Measurements from ENCODE around the gene ASTN2.

Gene ASTN2

DNA sequence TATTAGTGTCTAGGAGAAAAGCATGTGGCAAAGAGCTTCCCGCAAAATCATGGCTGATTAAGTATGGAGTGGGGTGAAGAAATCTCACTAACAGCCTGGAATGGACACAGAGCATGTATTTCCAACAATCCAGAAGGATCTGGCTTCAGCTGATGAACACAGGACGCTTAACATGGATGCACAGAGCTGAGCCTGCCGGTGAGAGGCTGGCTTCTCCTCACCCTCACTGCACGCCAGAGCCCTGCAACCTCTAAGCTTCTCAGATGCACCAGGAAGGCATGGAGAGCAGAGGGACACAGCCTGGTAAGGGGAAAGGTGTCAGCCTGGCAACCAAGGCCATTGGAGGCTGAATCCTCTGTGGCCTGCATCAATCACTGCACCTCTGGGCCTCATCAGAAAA is 429.3 kb downstream of the ASTN2 start:
- TF ChIP-seq GATA2 (IDR thresholded peaks at IDR 0.05; ENCODE audit: low read depth, low read length) (no peak), GATA3 (IDR thresholded peaks at IDR 0.05; ENCODE audit: low read depth, low read length) (no peak)

DNA sequence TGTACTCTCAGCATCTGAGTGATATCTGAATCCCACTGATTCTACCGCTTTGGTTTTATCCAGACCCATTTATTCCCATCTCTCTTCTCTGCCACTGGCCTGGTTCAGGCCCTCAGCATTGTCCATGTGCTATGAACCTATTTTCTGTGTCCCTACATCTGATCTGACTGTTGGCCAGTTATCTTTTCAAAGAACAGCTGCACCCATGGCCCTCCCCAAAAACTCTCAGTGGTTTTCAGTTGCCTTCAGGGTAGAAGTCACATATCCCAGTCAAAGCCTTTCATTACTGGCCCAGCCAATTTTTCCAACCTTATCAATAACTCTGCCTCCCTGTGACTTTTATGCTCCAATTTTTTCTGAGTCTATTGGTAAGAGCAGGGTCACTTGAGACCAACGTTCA is 430.7 kb downstream of the ASTN2 start:
- TF ChIP-seq GATA2 (IDR thresholded peaks at IDR 0.05; ENCODE audit: low read depth, low read length) (no peak), GATA3 (IDR thresholded peaks at IDR 0.05; ENCODE audit: low read depth, low read length) (no peak)

DNA sequence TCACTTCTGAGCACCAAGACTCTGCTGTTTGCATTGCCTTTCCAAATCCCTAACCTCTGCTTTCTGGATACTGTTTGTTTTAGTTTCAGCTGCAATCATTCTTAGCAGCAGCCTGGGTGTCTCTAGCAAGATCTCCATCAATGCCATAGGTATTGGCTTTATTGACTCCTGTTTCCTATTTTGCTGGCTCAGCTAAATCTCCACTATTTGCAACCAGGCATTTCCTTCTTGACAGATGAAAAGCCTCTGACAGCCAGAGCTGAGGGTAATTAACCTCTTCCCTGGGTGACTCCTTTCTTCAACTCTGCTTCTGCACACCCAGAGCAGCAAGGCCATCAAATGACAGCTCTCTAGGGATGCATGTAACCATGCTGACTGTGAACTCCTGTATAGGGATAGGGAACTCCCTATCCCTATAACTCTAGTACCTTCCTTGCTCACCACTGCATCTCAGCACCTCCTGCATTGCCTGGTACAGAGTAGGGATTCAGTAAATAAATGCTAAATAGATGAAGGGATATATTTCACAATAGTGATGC is 434.2 kb downstream of the ASTN2 start:
- TF ChIP-seq GATA2 (IDR thresholded peaks at IDR 0.05; ENCODE audit: low read depth, low read length) (no peak), GATA3 (IDR thresholded peaks at IDR 0.05; ENCODE audit: low read depth, low read length) (no peak)

DNA sequence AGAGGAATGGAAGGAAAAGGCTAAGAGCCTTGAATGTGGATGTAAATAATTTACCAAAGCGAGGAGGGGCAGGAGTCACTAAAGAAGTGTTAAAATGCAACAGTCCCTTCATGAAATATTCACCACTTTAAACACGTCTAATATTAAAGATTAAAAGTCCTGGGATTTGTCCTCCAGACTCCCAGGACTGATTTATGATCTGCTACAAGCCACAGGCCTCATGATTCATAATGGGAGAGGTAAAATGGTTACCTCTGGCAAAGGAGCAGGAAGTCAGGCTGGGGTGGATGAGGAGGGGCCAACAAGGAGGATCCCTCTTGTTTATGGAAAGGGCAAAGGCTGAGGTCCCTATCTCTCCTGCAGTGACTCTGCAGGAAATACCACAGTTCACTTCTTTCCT is 435.4 kb downstream of the ASTN2 start:
- TF ChIP-seq GATA3 (IDR thresholded peaks at IDR 0.05; ENCODE audit: low read depth, low read length) (no peak), GATA2 (IDR thresholded peaks at IDR 0.05; ENCODE audit: low read depth, low read length) (no peak)

- peak; percentile 70 for TF ChIP-seq GATA3 (IDR thresholded peaks at IDR 0.05; ENCODE audit: low read depth, low read length)
- TF ChIP-seq GATA2 (IDR thresholded peaks at IDR 0.05; ENCODE audit: low read depth, low read length) = peak; percentile 32; the same call in 1 of the 2 replicates
Measured at GRCh38 chr9:116978155-116978554, 436.7 kb downstream of the ASTN2 start.

DNA sequence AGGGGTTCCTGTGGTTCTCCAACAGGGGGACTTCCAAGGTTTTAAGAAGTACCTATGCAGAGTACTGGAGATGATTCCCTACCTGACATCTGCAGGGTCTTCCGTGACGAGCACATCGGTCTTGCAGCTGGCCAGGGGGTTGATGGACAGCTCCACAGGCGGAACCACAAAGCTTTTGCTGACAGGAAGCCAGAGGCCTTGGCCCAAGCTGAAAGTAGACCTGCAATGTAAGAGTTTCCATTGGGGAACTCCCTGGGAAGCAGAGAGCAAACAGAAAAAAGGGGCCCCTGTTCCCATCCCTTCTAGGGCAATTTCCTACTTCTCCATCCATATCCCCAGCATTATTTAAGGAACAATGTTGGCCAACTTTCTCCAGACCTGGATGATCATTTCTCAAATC is 439.7 kb downstream of the ASTN2 start:
- TF ChIP-seq GATA2 (IDR thresholded peaks at IDR 0.05; ENCODE audit: low read depth, low read length) (no peak), GATA3 (IDR thresholded peaks at IDR 0.05; ENCODE audit: low read depth, low read length) (no peak)

DNA sequence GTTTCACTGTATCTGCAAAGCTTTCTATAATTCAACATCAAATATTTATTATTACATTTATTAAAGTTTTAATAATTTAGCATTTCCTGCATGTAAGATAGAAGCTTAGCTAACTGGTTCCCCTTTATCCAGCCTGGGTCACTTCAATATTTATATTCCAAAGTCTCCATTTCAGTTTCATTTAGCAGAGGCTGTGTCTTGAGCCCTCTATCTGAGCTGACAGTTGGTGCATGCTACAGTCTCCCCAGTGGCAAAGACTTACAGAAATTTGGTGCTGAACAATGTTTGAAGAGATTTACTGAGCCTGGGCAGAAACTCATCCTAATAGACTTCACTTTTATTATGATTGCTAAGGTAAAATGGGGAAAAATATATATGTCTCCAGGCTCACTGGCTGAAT is 448.7 kb downstream of the ASTN2 start:
- TF ChIP-seq GATA2 (IDR thresholded peaks at IDR 0.05; ENCODE audit: low read depth, low read length) = no peak

- no peak for TF ChIP-seq GATA3 (IDR thresholded peaks at IDR 0.05; ENCODE audit: low read depth, low read length)
- peak; percentile 51; the same call in 1 of the 2 replicates for TF ChIP-seq GATA2 (IDR thresholded peaks at IDR 0.05; ENCODE audit: low read depth, low read length)
Measured at GRCh38 chr9:116964258-116964657, 450.6 kb downstream of the ASTN2 start.

GRCh38 chr9:116959809-116960208 is 455.0 kb downstream of the ASTN2 start:
- no peak for TF ChIP-seq GATA3 (IDR thresholded peaks at IDR 0.05; ENCODE audit: low read depth, low read length)
- no peak for TF ChIP-seq GATA2 (IDR thresholded peaks at IDR 0.05; ENCODE audit: low read depth, low read length)

DNA sequence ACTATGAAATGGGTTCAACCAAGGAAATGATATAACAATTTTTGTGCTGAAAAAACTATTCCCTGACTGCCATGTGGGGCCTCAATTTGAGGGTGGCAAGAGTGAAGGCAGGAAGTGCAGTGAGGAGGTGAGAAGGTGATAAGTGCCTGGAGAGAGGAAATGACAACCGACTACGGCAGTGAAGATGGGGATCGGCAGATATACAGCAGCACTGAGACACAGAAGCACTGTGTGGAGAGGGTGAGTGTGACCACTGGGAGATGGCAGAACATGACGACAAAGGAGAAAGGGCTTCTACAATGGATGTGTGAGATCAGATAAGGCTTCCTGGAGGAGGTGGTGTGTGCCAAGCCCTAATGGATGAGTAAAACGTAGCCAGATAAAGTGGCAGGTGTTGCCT is 456.0 kb downstream of the ASTN2 start:
- TF ChIP-seq GATA3 (IDR thresholded peaks at IDR 0.05; ENCODE audit: low read depth, low read length) (no peak), GATA2 (IDR thresholded peaks at IDR 0.05; ENCODE audit: low read depth, low read length) (no peak)

- TF ChIP-seq GATA2 (IDR thresholded peaks at IDR 0.05; ENCODE audit: low read depth, low read length) (no peak), GATA3 (IDR thresholded peaks at IDR 0.05; ENCODE audit: low read depth, low read length) (no peak)
Measured at GRCh38 chr9:116954731-116955130, 460.1 kb downstream of the ASTN2 start.

DNA sequence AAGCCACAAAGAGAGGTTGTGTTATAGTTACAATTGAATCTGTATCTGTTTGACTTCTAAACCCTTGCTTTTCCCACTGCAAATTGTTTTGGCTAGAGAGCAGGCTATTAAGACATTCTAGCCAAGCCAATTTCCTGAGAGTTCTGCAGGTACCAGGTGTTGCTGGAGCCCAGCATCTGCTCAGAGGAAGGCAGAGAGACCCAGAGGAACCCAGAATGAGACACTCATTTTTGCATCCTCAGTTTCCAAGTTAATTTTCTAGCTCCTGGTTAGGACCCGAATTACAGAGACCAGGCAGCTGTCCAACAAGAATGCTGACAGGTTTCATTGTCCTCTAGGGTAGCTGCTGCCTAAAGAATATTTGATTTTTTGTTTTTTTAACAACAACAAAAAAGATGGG is 461.6 kb downstream of the ASTN2 start:
- TF ChIP-seq GATA2 (IDR thresholded peaks at IDR 0.05; ENCODE audit: low read depth, low read length) (no peak), GATA3 (IDR thresholded peaks at IDR 0.05; ENCODE audit: low read depth, low read length) (no peak)

DNA sequence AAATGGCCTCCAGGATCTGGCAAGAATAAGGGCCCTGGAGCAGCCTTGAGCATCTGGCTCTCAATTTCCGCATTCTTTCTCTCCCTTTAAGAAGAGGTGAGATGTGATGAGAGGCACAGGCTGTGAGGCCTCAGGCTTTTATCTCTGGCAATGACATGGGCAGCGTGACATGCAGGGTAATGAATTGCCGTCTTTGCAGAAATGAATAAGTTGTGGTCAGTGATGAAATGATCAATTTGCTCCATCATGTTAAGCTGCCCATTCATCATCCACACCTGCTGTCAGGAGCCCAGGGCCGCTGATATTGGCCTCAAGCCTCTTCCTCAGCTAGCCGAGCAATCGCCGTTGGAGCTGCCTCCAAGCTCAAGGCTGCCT is 462.4 kb downstream of the ASTN2 start:
- no peak for TF ChIP-seq GATA3 (IDR thresholded peaks at IDR 0.05; ENCODE audit: low read depth, low read length)

- TF ChIP-seq GATA2 (IDR thresholded peaks at IDR 0.05; ENCODE audit: low read depth, low read length) = no peak
- TF ChIP-seq GATA3 (IDR thresholded peaks at IDR 0.05; ENCODE audit: low read depth, low read length) = no peak
Measured at GRCh38 chr9:116951588-116952435, 463.0 kb downstream of the ASTN2 start.

GRCh38 chr9:116945817-116946216 is 469.0 kb downstream of the ASTN2 start:
- TF ChIP-seq GATA3 (IDR thresholded peaks at IDR 0.05; ENCODE audit: low read depth, low read length) (no peak), GATA2 (IDR thresholded peaks at IDR 0.05; ENCODE audit: low read depth, low read length) (no peak)

All from SH-SY5Y (cell line).